Parathyroid adenoma (tissue), 2 donors: Measurements from ENCODE around the gene ZNF622.

ENCODE experiments used
- H2AFZ ChIP-seq: fragments of 300-600 bp; sonication (generic); one replicate; pipeline ENCODE4 v1.7.0; 2017; ENCODE audit warnings: antibody characterized with exemption, mild to moderate bottlenecking
- H3K27ac ChIP-seq: fragments of 300-600 bp; sonication (generic); one replicate; pipeline ENCODE4 v1.7.0; 2017
- H3K27me3 ChIP-seq: fragments of 300-600 bp; sonication (generic); one replicate; pipeline ENCODE4 v1.7.0; 2017; ENCODE audit warnings: low read length; ENCODE audit not compliant: control insufficient read depth, insufficient read depth
- H3K36me3 ChIP-seq: fragments of 300-600 bp; sonication (generic); one replicate; pipeline ENCODE4 v1.7.0; 2017; ENCODE audit warnings: low read length; ENCODE audit not compliant: control insufficient read depth, insufficient read depth
- H3K4me1 ChIP-seq: fragments of 300-600 bp; sonication (generic); one replicate; pipeline ENCODE4 v1.7.0; 2017; ENCODE audit warnings: control low read depth
- H3K4me2 ChIP-seq: fragments of 300-600 bp; sonication (generic); one replicate; pipeline ENCODE4 v1.7.0; 2017; ENCODE audit warnings: low read length
- H3K4me3 ChIP-seq: fragments of 300-600 bp; sonication (generic); one replicate; pipeline ENCODE4 v1.7.0; 2017; ENCODE audit warnings: low read depth, low read length
- H3K79me2 ChIP-seq: fragments of 300-600 bp; sonication (generic); one replicate; pipeline ENCODE4 v1.7.0; 2017; ENCODE audit warnings: control low read depth
- H3K9ac ChIP-seq: fragments of 300-600 bp; sonication (generic); one replicate; pipeline ENCODE4 v1.7.0; 2017; ENCODE audit warnings: mild to moderate bottlenecking
- H3K9me3 ChIP-seq: fragments of 300-600 bp; sonication (generic); one replicate; pipeline ENCODE4 v1.7.0; 2017; ENCODE audit warnings: low read length; ENCODE audit not compliant: control insufficient read depth
- CTCF ChIP-seq: fragments of 300-600 bp; sonication (generic); IDR thresholded peaks from one replicate; pipeline ENCODE4 v1.7.0; 2017; ENCODE audit warnings: antibody characterized with exemption, mild to moderate bottlenecking
- donor health status: primary hyperparathyroidism.

Gene ZNF622

GRCh38 chr5:16461782-16462181, 3.8 kb downstream of the ZNF622 start:
- H3K9me3 ChIP-seq: no peaks in the 10 kb centered on the region
- H3K4me3 ChIP-seq: no peak overlapping the region
- H3K79me2 ChIP-seq: peaks cover 42% of the 10 kb centered on the region
- H3K36me3 ChIP-seq: no peaks in the 10 kb centered on the region
- no peak for TF ChIP-seq CTCF
- peaks cover 11% of the 10 kb centered on the region for H3K4me1 ChIP-seq
- H3K27me3 ChIP-seq: no peaks in the 10 kb centered on the region
- H3K9ac ChIP-seq: no peak overlapping the region
- no peak overlapping the region for H3K4me2 ChIP-seq
- H3K27ac ChIP-seq: no peak overlapping the region
- no peak overlapping the region for H2AFZ ChIP-seq

- Histone ChIP-seq H3K4me3 (no peak overlapping the region), H3K4me1 (peaks cover 11% of the 10 kb centered on the region), H3K36me3 (no peaks in the 10 kb centered on the region), H3K27ac (no peak overlapping the region), H3K79me2 (peaks cover 39% of the 10 kb centered on the region), H3K9me3 (no peaks in the 10 kb centered on the region), H2AFZ (no peak overlapping the region), H3K4me2 (no peak overlapping the region), H3K27me3 (no peaks in the 10 kb centered on the region), H3K9ac (no peak overlapping the region)
- TF ChIP-seq CTCF: no peak
Observed at GRCh38 chr5:16461026-16461425, 4.6 kb downstream of the ZNF622 start.

GRCh38 chr5:16459451-16459850, 6.1 kb downstream of the ZNF622 start:
- Histone ChIP-seq H3K4me1 (peaks cover 7% of the 10 kb centered on the region), H3K27me3 (no peaks in the 10 kb centered on the region), H3K4me3 (no peak overlapping the region), H3K9me3 (no peaks in the 10 kb centered on the region), H3K4me2 (no peak overlapping the region), H3K36me3 (no peaks in the 10 kb centered on the region), H3K79me2 (peaks cover 45% of the 10 kb centered on the region), H3K27ac (no peak overlapping the region), H3K9ac (no peak overlapping the region), H2AFZ (no peak overlapping the region)
- no peak for TF ChIP-seq CTCF

DNA sequence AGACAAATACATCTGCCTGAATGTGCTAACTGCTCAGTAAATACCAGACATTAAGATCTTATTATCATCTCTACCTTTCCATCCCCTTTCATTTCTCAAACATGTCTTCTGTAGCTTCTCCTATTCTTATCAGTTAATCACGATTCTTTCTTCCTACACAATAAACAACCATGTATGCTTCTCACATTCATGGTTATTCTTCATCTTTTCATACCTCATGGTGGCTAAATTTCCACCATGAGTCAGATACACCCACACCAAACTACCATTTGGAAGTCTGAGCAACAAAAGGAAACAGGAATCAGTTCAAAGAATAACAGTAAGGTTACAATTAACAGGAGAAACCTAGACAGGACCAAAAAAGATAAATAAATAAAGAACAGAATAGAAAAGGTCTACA, 7.7 kb downstream of the ZNF622 start:
- Histone ChIP-seq H3K27me3 (no peaks in the 10 kb centered on the region), H2AFZ (no peak overlapping the region), H3K4me1 (peaks cover 3% of the 10 kb centered on the region), H3K4me2 (no peak overlapping the region), H3K9me3 (no peaks in the 10 kb centered on the region), H3K4me3 (no peak overlapping the region), H3K9ac (no peak overlapping the region), H3K27ac (no peak overlapping the region), H3K36me3 (no peaks in the 10 kb centered on the region), H3K79me2 (peaks cover 33% of the 10 kb centered on the region)
- TF ChIP-seq CTCF: no peak

GRCh38 chr5:16457451-16457850, 8.1 kb downstream of the ZNF622 start:
- Histone ChIP-seq H2AFZ (no peak overlapping the region), H3K9ac (no peak overlapping the region), H3K79me2 (peaks cover 32% of the 10 kb centered on the region), H3K36me3 (no peaks in the 10 kb centered on the region), H3K27ac (no peak overlapping the region), H3K9me3 (no peaks in the 10 kb centered on the region), H3K4me1 (peaks cover 3% of the 10 kb centered on the region), H3K27me3 (no peaks in the 10 kb centered on the region), H3K4me2 (no peak overlapping the region), H3K4me3 (no peak overlapping the region)
- no peak for TF ChIP-seq CTCF
